ENCODE measurements around the gene PIAS1. TPM values are rescaled to one million over a fixed set of nuclear protein-coding genes. Genes with fewer than 3 reads are reported as not detected.
A peak's percentile ranks its signal among the peaks of the same experiment; 100 is the strongest.

The PIAS1 gene
- total RNA-seq, 1 experiment from 2014 or later = 29.7 TPM

DNA sequence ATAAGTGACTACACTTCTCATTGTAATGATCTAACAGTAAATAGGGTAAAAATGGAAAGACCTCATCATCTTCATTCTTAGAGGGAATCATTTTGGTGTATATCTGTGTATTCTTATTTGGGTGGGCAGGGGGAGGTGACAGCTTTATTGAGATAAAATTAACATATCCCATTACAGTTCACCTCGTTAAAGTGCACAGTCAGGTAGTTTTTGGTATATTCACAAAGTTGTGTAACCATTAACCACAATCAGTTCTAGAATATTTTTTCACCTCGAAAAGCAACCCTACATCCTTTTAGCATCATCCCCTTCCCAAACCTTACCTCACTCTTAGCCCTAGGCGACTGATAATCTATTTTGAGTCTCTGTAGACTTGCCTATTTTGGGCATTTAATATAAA is 8.1 kb downstream of the PIAS1 start:
- ATAC-seq = no peak
- H3K9me3 Mint-ChIP-seq = no peaks in the 10 kb centered on the region
- no peaks in the 10 kb centered on the region for H3K27me3 Mint-ChIP-seq (ENCODE audit: low read depth)
- H3K4me3 Mint-ChIP-seq = no peak overlapping the region
- CTCF ChIA-PET = interaction anchor here (1.4 kb wide), 1 partner anchor 8 kb away, joined by 5 read pairs; the partner anchor contains the start of gene PIAS1
- H3K4me1 Mint-ChIP-seq = peaks cover 38% of the 10 kb centered on the region
- peak overlapping the region; percentile 94; the same call in 1 of the 2 replicates for H3K27ac Mint-ChIP-seq
- DNase-seq (ENCODE audit: low spot score) = no peak
- H3K36me3 Mint-ChIP-seq = no peaks in the 10 kb centered on the region
- POLR2A ChIA-PET = no interaction called here
- TF ChIP-seq, protein P1, sequence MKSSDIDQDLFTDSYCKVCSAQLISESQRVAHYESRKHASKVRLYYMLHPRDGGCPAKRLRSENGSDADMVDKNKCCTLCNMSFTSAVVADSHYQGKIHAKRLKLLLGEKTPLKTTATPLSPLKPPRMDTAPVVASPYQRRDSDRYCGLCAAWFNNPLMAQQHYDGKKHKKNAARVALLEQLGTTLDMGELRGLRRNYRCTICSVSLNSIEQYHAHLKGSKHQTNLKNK (CRISPR knock-in tag; IDR thresholded peaks at IDR 0.05) = no peak
- TF ChIP-seq, protein P2, sequence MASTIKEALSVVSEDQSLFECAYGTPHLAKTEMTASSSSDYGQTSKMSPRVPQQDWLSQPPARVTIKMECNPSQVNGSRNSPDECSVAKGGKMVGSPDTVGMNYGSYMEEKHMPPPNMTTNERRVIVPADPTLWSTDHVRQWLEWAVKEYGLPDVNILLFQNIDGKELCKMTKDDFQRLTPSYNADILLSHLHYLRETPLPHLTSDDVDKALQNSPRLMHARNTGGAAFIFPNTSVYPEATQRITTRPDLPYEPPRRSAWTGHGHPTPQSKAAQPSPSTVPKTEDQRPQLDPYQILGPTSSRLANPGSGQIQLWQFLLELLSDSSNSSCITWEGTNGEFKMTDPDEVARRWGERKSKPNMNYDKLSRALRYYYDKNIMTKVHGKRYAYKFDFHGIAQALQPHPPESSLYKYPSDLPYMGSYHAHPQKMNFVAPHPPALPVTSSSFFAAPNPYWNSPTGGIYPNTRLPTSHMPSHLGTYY (CRISPR knock-in tag; IDR thresholded peaks at IDR 0.05) = no peak

DNA sequence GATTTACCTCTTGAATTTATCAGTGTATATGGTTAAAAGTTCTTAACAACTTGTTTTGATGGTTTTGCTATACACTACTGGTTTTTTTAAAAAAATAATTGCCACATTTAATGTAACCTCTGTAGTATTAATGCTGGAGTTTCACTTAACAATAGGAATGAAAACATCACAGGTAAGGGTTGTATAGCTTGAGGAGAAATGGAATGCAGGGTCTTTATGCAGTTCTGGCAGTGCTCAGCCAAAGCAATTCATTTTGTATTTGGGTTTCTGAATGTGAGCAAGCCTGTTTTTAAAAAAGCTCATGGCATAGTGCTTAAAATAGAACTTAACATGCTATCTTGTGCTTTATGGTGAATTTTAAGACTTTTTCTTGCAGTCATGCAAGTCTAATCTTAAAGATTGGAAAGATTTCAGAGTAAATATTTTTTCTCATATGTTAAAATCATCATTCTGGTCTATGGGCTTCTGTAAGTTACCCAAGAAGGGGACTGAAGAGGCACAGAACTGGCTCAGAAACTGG is 8.9 kb downstream of the PIAS1 start:
- no peak for TF ChIP-seq FOXJ3 (CRISPR knock-in tag; IDR thresholded peaks at IDR 0.05; ENCODE audit: borderline replicate concordance)
- no peak for TF ChIP-seq SOX15 (CRISPR knock-in tag; IDR thresholded peaks at IDR 0.05)
- no peak for TF ChIP-seq RELA (CRISPR knock-in tag; IDR thresholded peaks at IDR 0.05; ENCODE audit: borderline replicate concordance)
- TF ChIP-seq, protein P3, sequence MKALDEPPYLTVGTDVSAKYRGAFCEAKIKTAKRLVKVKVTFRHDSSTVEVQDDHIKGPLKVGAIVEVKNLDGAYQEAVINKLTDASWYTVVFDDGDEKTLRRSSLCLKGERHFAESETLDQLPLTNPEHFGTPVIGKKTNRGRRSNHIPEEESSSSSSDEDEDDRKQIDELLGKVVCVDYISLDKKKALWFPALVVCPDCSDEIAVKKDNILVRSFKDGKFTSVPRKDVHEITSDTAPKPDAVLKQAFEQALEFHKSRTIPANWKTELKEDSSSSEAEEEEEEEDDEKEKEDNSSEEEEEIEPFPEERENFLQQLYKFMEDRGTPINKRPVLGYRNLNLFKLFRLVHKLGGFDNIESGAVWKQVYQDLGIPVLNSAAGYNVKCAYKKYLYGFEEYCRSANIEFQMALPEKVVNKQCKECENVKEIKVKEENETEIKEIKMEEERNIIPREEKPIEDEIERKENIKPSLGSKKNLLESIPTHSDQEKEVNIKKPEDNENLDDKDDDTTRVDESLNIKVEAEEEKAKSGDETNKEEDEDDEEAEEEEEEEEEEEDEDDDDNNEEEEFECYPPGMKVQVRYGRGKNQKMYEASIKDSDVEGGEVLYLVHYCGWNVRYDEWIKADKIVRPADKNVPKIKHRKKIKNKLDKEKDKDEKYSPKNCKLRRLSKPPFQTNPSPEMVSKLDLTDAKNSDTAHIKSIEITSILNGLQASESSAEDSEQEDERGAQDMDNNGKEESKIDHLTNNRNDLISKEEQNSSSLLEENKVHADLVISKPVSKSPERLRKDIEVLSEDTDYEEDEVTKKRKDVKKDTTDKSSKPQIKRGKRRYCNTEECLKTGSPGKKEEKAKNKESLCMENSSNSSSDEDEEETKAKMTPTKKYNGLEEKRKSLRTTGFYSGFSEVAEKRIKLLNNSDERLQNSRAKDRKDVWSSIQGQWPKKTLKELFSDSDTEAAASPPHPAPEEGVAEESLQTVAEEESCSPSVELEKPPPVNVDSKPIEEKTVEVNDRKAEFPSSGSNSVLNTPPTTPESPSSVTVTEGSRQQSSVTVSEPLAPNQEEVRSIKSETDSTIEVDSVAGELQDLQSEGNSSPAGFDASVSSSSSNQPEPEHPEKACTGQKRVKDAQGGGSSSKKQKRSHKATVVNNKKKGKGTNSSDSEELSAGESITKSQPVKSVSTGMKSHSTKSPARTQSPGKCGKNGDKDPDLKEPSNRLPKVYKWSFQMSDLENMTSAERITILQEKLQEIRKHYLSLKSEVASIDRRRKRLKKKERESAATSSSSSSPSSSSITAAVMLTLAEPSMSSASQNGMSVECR (CRISPR knock-in tag; IDR thresholded peaks at IDR 0.05; ENCODE audit: borderline replicate concordance) = no peak
- TF ChIP-seq GRHL2 (CRISPR knock-in tag; IDR thresholded peaks at IDR 0.05; ENCODE audit: insufficient replicate concordance, severe bottlenecking) = no peak
- TF ChIP-seq, protein P4, sequence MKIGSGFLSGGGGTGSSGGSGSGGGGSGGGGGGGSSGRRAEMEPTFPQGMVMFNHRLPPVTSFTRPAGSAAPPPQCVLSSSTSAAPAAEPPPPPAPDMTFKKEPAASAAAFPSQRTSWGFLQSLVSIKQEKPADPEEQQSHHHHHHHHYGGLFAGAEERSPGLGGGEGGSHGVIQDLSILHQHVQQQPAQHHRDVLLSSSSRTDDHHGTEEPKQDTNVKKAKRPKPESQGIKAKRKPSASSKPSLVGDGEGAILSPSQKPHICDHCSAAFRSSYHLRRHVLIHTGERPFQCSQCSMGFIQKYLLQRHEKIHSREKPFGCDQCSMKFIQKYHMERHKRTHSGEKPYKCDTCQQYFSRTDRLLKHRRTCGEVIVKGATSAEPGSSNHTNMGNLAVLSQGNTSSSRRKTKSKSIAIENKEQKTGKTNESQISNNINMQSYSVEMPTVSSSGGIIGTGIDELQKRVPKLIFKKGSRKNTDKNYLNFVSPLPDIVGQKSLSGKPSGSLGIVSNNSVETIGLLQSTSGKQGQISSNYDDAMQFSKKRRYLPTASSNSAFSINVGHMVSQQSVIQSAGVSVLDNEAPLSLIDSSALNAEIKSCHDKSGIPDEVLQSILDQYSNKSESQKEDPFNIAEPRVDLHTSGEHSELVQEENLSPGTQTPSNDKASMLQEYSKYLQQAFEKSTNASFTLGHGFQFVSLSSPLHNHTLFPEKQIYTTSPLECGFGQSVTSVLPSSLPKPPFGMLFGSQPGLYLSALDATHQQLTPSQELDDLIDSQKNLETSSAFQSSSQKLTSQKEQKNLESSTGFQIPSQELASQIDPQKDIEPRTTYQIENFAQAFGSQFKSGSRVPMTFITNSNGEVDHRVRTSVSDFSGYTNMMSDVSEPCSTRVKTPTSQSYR (CRISPR knock-in tag; IDR thresholded peaks at IDR 0.05) = no peak
- TF ChIP-seq GABPB1 (CRISPR knock-in tag; IDR thresholded peaks at IDR 0.05) = no peak
- no peaks in the 10 kb centered on the region for H3K36me3 Mint-ChIP-seq

DNA sequence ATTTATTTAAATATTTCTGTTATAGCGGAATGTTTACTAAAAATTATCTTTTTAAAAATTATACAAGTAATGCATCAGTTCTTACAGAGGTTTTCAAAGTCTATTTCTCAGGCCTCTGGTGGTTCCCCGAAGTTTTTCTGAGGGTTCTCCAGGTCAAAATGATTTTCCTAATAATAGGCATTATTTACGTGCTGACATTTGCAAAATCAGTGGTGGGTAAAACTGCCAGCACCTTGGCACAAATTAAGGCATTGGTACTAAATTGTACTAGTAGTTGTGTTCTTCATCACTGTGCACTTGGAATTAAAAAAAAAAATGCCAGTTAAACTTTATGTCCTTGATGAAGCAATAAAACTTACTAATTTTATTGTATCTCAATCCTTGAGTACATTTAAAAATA is 9.5 kb downstream of the PIAS1 start:
- CTCF ChIA-PET = no interaction called here
- Mint-ChIP-seq H3K27me3 (ENCODE audit: low read depth) (no peaks in the 10 kb centered on the region), H3K27ac (no peak overlapping the region), H3K4me1 (peaks cover 24% of the 10 kb centered on the region), H3K9me3 (no peaks in the 10 kb centered on the region), H3K4me3 (no peak overlapping the region), H3K36me3 (no peaks in the 10 kb centered on the region)
- no peak for TF ChIP-seq ZNF317 (CRISPR knock-in tag; IDR thresholded peaks at IDR 0.05; ENCODE audit: borderline replicate concordance, low read depth)
- TF ChIP-seq NFATC4 (CRISPR knock-in tag; IDR thresholded peaks at IDR 0.05) = no peak
- TF ChIP-seq, protein P5, sequence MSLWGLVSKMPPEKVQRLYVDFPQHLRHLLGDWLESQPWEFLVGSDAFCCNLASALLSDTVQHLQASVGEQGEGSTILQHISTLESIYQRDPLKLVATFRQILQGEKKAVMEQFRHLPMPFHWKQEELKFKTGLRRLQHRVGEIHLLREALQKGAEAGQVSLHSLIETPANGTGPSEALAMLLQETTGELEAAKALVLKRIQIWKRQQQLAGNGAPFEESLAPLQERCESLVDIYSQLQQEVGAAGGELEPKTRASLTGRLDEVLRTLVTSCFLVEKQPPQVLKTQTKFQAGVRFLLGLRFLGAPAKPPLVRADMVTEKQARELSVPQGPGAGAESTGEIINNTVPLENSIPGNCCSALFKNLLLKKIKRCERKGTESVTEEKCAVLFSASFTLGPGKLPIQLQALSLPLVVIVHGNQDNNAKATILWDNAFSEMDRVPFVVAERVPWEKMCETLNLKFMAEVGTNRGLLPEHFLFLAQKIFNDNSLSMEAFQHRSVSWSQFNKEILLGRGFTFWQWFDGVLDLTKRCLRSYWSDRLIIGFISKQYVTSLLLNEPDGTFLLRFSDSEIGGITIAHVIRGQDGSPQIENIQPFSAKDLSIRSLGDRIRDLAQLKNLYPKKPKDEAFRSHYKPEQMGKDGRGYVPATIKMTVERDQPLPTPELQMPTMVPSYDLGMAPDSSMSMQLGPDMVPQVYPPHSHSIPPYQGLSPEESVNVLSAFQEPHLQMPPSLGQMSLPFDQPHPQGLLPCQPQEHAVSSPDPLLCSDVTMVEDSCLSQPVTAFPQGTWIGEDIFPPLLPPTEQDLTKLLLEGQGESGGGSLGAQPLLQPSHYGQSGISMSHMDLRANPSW (CRISPR knock-in tag; conservative IDR thresholded peaks at IDR 0.05; ENCODE audit: low read depth) = no peak
- TF ChIP-seq, protein P6, sequence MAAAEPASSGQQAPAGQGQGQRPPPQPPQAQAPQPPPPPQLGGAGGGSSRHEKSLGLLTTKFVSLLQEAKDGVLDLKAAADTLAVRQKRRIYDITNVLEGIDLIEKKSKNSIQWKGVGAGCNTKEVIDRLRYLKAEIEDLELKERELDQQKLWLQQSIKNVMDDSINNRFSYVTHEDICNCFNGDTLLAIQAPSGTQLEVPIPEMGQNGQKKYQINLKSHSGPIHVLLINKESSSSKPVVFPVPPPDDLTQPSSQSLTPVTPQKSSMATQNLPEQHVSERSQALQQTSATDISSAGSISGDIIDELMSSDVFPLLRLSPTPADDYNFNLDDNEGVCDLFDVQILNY (CRISPR knock-in tag; IDR thresholded peaks at IDR 0.05) = no peak
- TF ChIP-seq PRRX2 (CRISPR knock-in tag; IDR thresholded peaks at IDR 0.05) = no peak
- no peak for TF ChIP-seq MXD4 (CRISPR knock-in tag; IDR thresholded peaks at IDR 0.05; ENCODE audit: borderline replicate concordance)
- no peak for TF ChIP-seq OVOL2 (CRISPR knock-in tag; IDR thresholded peaks at IDR 0.05; ENCODE audit: borderline replicate concordance)
- TF ChIP-seq IRF2 (CRISPR knock-in tag; IDR thresholded peaks at IDR 0.05; ENCODE audit: borderline replicate concordance, low read depth) = no peak
- ATAC-seq = no peak
- DNase-seq (ENCODE audit: low spot score) = no peak
- POLR2A ChIA-PET = no interaction called here

More for the DNA sequence above, 8.9 kb downstream of the PIAS1 start:
- ATAC-seq (peak; percentile 51), DNase-seq (ENCODE audit: low spot score) (no peak)
- ChIA-PET POLR2A (no interaction called here), CTCF (interaction anchor here (1.4 kb wide), 1 partner anchor 9 kb away, joined by 5 read pairs; the partner anchor contains the start of gene PIAS1)
- Mint-ChIP-seq H3K4me3 (no peak overlapping the region; the same call in 1 of the 2 replicates), H3K27me3 (ENCODE audit: low read depth) (no peaks in the 10 kb centered on the region), H3K4me1 (peaks cover 30% of the 10 kb centered on the region), H3K9me3 (no peaks in the 10 kb centered on the region), H3K27ac (peak overlapping the region; percentile 94)

Data from WTC11 (cell line).